ENCODE measurements around the gene LMO7. TPM values are rescaled to one million over a fixed set of nuclear protein-coding genes. Genes with fewer than 3 reads are reported as not detected.
"Not testable (repeated sequence)": the region's sequence is repeated elsewhere in the genome, so short reads cannot be mapped to it uniquely, and the experiment has no call there.

The LMO7 gene
- total RNA-seq, 4 donors from 2014 or later = 75.2 to 127 (median 87.0) TPM

GRCh38 chr13:75739244-75739868, 103.2 kb downstream of the LMO7 start:
- no peak for DNase-seq (ENCODE audit: low spot score in 2 of 2)
- Histone ChIP-seq H3K4me3 (no peak overlapping the region), H3K9me3 (no peaks in the 10 kb centered on the region), H3K27ac (no peak overlapping the region), H3K4me1 (no peaks in the 10 kb centered on the region), H3K27me3 (no peaks in the 10 kb centered on the region), H3K36me3 (no peaks in the 10 kb centered on the region)
- 85% methylated on average over 2 of the region's 2 CpGs for WGBS
- no peak for TF ChIP-seq EP300 (IDR thresholded peaks at IDR 0.05)
- no peak for TF ChIP-seq POLR2AphosphoS5 (IDR thresholded peaks at IDR 0.05)
- TF ChIP-seq, protein P1, sequence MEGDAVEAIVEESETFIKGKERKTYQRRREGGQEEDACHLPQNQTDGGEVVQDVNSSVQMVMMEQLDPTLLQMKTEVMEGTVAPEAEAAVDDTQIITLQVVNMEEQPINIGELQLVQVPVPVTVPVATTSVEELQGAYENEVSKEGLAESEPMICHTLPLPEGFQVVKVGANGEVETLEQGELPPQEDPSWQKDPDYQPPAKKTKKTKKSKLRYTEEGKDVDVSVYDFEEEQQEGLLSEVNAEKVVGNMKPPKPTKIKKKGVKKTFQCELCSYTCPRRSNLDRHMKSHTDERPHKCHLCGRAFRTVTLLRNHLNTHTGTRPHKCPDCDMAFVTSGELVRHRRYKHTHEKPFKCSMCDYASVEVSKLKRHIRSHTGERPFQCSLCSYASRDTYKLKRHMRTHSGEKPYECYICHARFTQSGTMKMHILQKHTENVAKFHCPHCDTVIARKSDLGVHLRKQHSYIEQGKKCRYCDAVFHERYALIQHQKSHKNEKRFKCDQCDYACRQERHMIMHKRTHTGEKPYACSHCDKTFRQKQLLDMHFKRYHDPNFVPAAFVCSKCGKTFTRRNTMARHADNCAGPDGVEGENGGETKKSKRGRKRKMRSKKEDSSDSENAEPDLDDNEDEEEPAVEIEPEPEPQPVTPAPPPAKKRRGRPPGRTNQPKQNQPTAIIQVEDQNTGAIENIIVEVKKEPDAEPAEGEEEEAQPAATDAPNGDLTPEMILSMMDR (IDR thresholded peaks at IDR 0.05) = no peak
- no peak for TF ChIP-seq POLR2A (IDR thresholded peaks at IDR 0.05)

DNA sequence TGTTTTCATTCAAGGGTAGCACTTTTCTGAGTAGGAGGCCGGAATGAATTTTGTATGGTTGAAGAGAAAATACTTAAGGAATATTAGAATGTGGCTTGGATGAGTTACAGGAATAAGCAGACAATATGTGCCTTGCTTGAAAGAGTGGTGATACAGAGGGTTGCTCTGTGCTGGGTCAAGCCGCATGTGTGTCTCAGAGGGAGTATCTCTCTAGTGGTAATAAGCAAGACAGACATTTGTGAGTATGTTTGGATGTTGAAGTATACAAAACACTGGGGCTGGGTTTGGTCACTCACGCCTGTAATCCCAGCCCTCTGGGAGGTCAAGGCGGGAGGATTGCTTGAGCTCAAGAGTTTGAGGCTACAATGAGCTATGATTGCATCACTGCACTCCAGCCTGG, 103.9 kb downstream of the LMO7 start:
- Histone ChIP-seq H3K4me1 (no peaks in the 10 kb centered on the region), H3K27me3 (no peaks in the 10 kb centered on the region), H3K27ac (no peak overlapping the region), H3K36me3 (no peaks in the 10 kb centered on the region), H3K4me3 (no peak overlapping the region), H3K9me3 (no peaks in the 10 kb centered on the region)
- TF ChIP-seq POLR2AphosphoS5 (IDR thresholded peaks at IDR 0.05) = no peak
- no peak for TF ChIP-seq POLR2A (IDR thresholded peaks at IDR 0.05)
- TF ChIP-seq, protein P1 (IDR thresholded peaks at IDR 0.05) = no peak
- no peak for TF ChIP-seq EP300 (IDR thresholded peaks at IDR 0.05)
- DNase-seq (ENCODE audit: low spot score in 2 of 2) = no peak
- 86% methylated on average over 4 of the region's 4 CpGs for WGBS

DNA sequence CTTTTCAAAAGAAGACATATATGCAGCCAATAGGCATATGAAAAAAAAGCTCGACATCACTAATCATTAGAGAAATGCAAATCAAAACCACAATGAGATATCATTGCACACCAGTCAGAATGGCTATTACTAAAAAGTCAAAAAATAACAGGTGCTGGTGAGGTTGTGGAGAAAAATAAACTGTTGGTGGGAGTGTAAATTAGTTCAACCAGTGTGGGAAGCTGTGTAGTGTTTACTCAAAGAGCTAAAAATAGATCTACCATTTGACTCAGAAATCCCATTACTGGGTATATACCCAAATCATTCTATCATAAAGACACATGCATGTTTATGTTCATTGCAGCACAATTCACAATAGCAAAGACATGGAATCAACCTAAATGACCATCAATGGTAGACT, 106.9 kb downstream of the LMO7 start:
- H3K4me1 ChIP-seq; DNase-seq (ENCODE audit: low spot score in 2 of 2); H3K4me3 ChIP-seq; H3K27ac ChIP-seq; H3K36me3 ChIP-seq; H3K27me3 ChIP-seq; H3K9me3 ChIP-seq: not testable (repeated sequence)
- WGBS = 100% methylated on average over 1 of the region's 1 CpG

DNA sequence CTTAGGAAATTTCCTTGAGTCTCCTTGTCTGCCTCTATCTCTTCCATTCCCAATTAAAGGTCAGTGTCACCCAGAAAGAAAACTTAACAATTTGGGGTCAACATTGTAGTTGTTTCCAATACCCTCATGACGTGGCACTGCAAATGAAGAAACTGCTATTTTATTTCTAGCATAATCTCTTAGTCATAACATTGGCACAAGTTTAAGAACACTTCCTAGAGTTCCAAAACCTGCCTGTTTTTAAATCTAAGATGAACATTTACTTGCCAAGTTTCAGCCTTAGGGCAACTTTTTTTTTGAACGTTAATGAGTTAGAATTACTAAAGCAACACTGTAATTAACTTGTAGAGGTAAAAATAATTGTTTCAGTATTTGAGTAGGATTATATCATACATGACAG, 108.0 kb downstream of the LMO7 start:
- H3K4me1 ChIP-seq = no peaks in the 10 kb centered on the region
- H3K9me3 ChIP-seq = peaks cover 5% of the 10 kb centered on the region
- no peaks in the 10 kb centered on the region for H3K27me3 ChIP-seq
- no peak overlapping the region for H3K4me3 ChIP-seq
- no peak overlapping the region for H3K27ac ChIP-seq
- WGBS = 55% methylated on average over 2 of the region's 2 CpGs
- DNase-seq (ENCODE audit: low spot score in 2 of 2) = no peak
- no peaks in the 10 kb centered on the region for H3K36me3 ChIP-seq
- TF ChIP-seq EP300 (IDR thresholded peaks at IDR 0.05) (no peak), POLR2A (IDR thresholded peaks at IDR 0.05) (no peak), POLR2AphosphoS5 (IDR thresholded peaks at IDR 0.05) (no peak)
- TF ChIP-seq, protein P1 (IDR thresholded peaks at IDR 0.05) = no peak

GRCh38 chr13:75745387-75745786, 109.3 kb downstream of the LMO7 start:
- Histone ChIP-seq H3K9me3 (peaks cover 5% of the 10 kb centered on the region), H3K27ac (no peak overlapping the region), H3K4me1 (peaks cover 8% of the 10 kb centered on the region), H3K4me3 (no peak overlapping the region), H3K27me3 (no peaks in the 10 kb centered on the region), H3K36me3 (no peaks in the 10 kb centered on the region)
- no peak for DNase-seq (ENCODE audit: low spot score in 2 of 2)
- TF ChIP-seq POLR2A (IDR thresholded peaks at IDR 0.05) (no peak), EP300 (IDR thresholded peaks at IDR 0.05) (no peak), POLR2AphosphoS5 (IDR thresholded peaks at IDR 0.05) (no peak)
- TF ChIP-seq, protein P1 (IDR thresholded peaks at IDR 0.05) = no peak
- WGBS = 100% methylated on average over 2 of the region's 2 CpGs

DNA sequence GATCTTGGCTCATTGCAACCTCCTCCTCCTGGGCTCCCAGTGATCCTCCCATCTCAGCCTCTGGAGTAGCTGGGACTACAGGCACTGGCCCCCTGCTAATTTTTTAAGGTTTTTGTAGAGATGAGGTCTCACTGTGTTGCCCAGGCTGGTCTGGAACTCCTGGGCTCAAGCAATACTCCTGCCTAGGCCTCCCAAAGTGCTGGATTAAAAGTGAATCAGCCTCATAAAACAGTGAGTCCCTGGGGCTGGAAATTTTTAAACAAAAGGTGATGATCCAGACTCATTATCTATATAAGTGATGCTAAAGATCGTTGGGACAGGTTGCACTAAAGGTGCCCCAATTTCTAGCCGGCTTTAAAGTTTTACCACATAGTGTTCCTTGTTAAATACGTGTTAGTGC, 112.7 kb downstream of the LMO7 start:
- peaks cover 8% of the 10 kb centered on the region for H3K4me1 ChIP-seq
- no peak overlapping the region for H3K4me3 ChIP-seq
- WGBS = 82% methylated on average over 3 of the region's 3 CpGs
- TF ChIP-seq, protein P1 (IDR thresholded peaks at IDR 0.05) = no peak
- no peak for DNase-seq (ENCODE audit: low spot score in 2 of 2)
- H3K9me3 ChIP-seq = peaks cover 5% of the 10 kb centered on the region
- H3K27ac ChIP-seq = no peak overlapping the region
- H3K27me3 ChIP-seq = no peaks in the 10 kb centered on the region
- H3K36me3 ChIP-seq = no peaks in the 10 kb centered on the region
